ENCODE data around the gene ECEL1.

DNA sequence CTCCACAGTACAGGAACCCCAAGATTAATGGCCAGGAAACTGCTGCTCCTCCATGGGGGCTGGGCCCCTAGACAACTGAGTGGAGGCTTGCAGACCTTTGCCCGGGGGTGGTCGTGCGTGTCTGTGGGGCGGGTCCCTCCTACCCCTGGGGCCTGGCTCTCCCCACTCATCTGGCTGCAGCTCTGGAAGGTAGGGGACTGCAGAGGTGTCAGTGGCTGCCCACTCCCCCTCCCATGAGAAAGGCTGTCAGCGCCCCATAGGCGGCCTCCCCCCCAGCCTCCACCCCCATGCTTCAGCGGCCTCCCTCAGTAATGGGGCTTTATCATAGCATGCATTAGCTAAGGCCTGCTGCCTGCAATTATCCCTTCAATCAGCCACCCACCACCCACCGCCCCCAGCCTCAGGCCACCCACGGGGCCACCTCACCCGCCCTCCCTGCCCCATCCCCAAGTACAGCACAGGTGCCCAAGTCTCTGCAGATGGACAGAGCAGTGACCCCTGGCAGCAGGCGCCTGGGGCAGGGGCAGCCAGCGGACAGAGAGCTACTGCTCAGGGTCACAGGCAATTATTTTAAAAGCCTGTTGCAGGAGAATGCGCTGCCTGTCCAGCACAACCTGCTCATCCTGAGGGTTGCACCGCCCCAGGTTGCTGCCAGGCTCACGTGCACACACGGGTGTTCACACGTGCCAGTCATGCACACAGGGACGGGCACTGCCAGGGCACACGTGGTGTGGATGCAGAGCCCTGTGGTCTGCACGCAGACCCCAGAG, 9.1 kb upstream of the ECEL1 start:
- TF ChIP-seq EZH2 (IDR thresholded peaks at IDR 0.05; ENCODE audit: insufficient read depth, poor library complexity, severe bottlenecking), result no peak
- no peak for TF ChIP-seq EZH2phosphoT487 (IDR thresholded peaks at IDR 0.05; ENCODE audit: insufficient read depth, low read depth)
